HEK293 (cell line): ENCODE results near the gene NNMT.

Experiments used
- CTCF ChIA-PET: fragments of 350-600 bp; formaldehyde crosslinking; extraction: SDS; loops from one replicate; lab custom pipeline; 2021; ENCODE audit warnings: antibody characterized with exemption; lab: Yijun Ruan, JAX
- POLR2A ChIA-PET: fragments of 300-600 bp; formaldehyde crosslinking; extraction: SDS; loops from one replicate; lab custom pipeline; 2020; ENCODE audit warnings: antibody characterized with exemption, inconsistent platforms; lab: Yijun Ruan, JAX
- H3K27ac ChIP-seq: fragments of 200-500 bp; sonication (Bioruptor generic); 2 replicates; pipeline ENCODE4 v1.5.1; 2014; ENCODE audit warnings: low read depth, low read length, control low read depth, inconsistent platforms; ENCODE audit errors: extremely low read depth
- H3K36me3 ChIP-seq, 2 experiments: fragments of 200-500 bp in 1 of 2; sonication (Bioruptor generic) in 1 of 2; 1 replicate in 1 of 2; 2 replicates in 1 of 2; pipeline ENCODE4 v1.5.1; 2014 to 2017; ENCODE audit warnings: inconsistent platforms in 2 of 2, low read length in 2 of 2; ENCODE audit not compliant: control insufficient read depth in 2 of 2, insufficient read depth in 1 of 2
- H3K4me1 ChIP-seq: fragments of 200-500 bp; sonication (Bioruptor generic); 2 replicates; pipeline ENCODE4 v1.5.1; 2014; ENCODE audit warnings: mild to moderate bottlenecking, low read length, inconsistent platforms; ENCODE audit not compliant: control insufficient read depth, insufficient read depth
- H3K4me3 ChIP-seq: 2 replicates; pipeline ENCODE4 v1.5.1; 2011; ENCODE audit warnings: low read depth, mild to moderate bottlenecking, control low read depth, low read length, moderate library complexity
- H3K9me3 ChIP-seq: fragments of 200-500 bp; sonication (Bioruptor generic); 2 replicates; pipeline ENCODE4 v1.5.1; 2014; ENCODE audit warnings: low read depth, low read length, inconsistent platforms; ENCODE audit not compliant: control insufficient read depth, insufficient read depth
- HOXA7 ChIP-seq: sonication (generic); formaldehyde crosslinking; IDR thresholded peaks from 2 replicates; pipeline ENCODE4 v1.8.1; 2022; ENCODE audit warnings: missing genetic modification reagents, borderline replicate concordance
- MYNN ChIP-seq: fragments of 450-650 bp; formaldehyde crosslinking; IDR thresholded peaks from 2 replicates; pipeline ENCODE4 v1.5.1; 2016; ENCODE audit warnings: missing biosample characterization, missing genetic modification characterization, borderline replicate concordance
- WT1 ChIP-seq: fragments of 450-650 bp; formaldehyde crosslinking; IDR thresholded peaks from 2 replicates; pipeline ENCODE4 v1.5.1; 2016; ENCODE audit warnings: missing biosample characterization, missing genetic modification characterization
- ZBTB11 ChIP-seq: fragments of 450-650 bp; formaldehyde crosslinking; conservative IDR thresholded peaks from 2 replicates; pipeline ENCODE4 v1.5.1; 2016; ENCODE audit warnings: low read depth, missing biosample characterization, missing genetic modification characterization
- ZFP69B ChIP-seq: fragments of 450-650 bp; formaldehyde crosslinking; IDR thresholded peaks from 2 replicates; pipeline ENCODE4 v1.5.1; 2016; ENCODE audit warnings: missing biosample characterization, missing genetic modification characterization
- ZNF133 ChIP-seq: fragments of 450-650 bp; formaldehyde crosslinking; IDR thresholded peaks from 2 replicates; pipeline ENCODE4 v1.5.1; 2016; ENCODE audit warnings: missing biosample characterization, missing genetic modification characterization
- ZNF140 ChIP-seq: fragments of 450-650 bp; formaldehyde crosslinking; IDR thresholded peaks from 2 replicates; pipeline ENCODE4 v1.5.1; 2016; ENCODE audit warnings: missing biosample characterization, missing genetic modification characterization
- ZNF175 ChIP-seq: fragments of 450-650 bp; formaldehyde crosslinking; IDR thresholded peaks from 2 replicates; pipeline ENCODE4 v1.5.1; 2016; ENCODE audit warnings: missing biosample characterization, missing genetic modification characterization
- ZNF24 ChIP-seq: fragments of 450-650 bp; formaldehyde crosslinking; IDR thresholded peaks from 2 replicates; pipeline ENCODE4 v1.5.1; 2016; ENCODE audit warnings: missing biosample characterization, missing genetic modification characterization
- ZNF280D ChIP-seq: fragments of 450-650 bp; formaldehyde crosslinking; IDR thresholded peaks from 2 replicates; pipeline ENCODE4 v1.5.1; 2016; ENCODE audit warnings: missing biosample characterization, missing genetic modification characterization
- ZNF335 ChIP-seq: fragments of 450-650 bp; formaldehyde crosslinking; conservative IDR thresholded peaks from 2 replicates; pipeline ENCODE4 v1.5.1; 2016; ENCODE audit warnings: missing biosample characterization, missing genetic modification characterization
- ZNF416 ChIP-seq: fragments of 450-650 bp; formaldehyde crosslinking; IDR thresholded peaks from 2 replicates; pipeline ENCODE4 v1.5.1; 2016; ENCODE audit warnings: missing biosample characterization, missing genetic modification characterization
- ZNF501 ChIP-seq: fragments of 450-650 bp; formaldehyde crosslinking; IDR thresholded peaks from 2 replicates; pipeline ENCODE4 v1.5.1; 2016; ENCODE audit warnings: missing biosample characterization, missing genetic modification characterization
- ZNF518A ChIP-seq: fragments of 450-650 bp; formaldehyde crosslinking; conservative IDR thresholded peaks from 2 replicates; pipeline ENCODE4 v1.5.1; 2016; ENCODE audit warnings: low read depth, missing biosample characterization, missing genetic modification characterization
- ZNF544 ChIP-seq: fragments of 450-650 bp; formaldehyde crosslinking; IDR thresholded peaks from 2 replicates; pipeline ENCODE4 v1.5.0; 2017; ENCODE audit warnings: missing biosample characterization, missing genetic modification characterization
- ZNF548 ChIP-seq: fragments of 450-650 bp; formaldehyde crosslinking; IDR thresholded peaks from 2 replicates; pipeline ENCODE4 v1.5.1; 2016; ENCODE audit warnings: missing biosample characterization, missing genetic modification characterization
- ZNF571 ChIP-seq: fragments of 450-650 bp; formaldehyde crosslinking; IDR thresholded peaks from 2 replicates; pipeline ENCODE4 v1.5.0; 2017; ENCODE audit warnings: missing biosample characterization, missing genetic modification characterization
- ZNF580 ChIP-seq: fragments of 450-650 bp; formaldehyde crosslinking; IDR thresholded peaks from 2 replicates; pipeline ENCODE4 v1.5.1; 2016; ENCODE audit warnings: missing biosample characterization, missing genetic modification characterization

Gene NNMT

GRCh38 chr11:114283422-114283821 is 12.8 kb upstream of the NNMT start (continued):
- no peak for TF ChIP-seq ZNF280D (tag by site-specific recombination)

GRCh38 chr11:114284021-114284420 is 12.2 kb upstream of the NNMT start:
- Histone ChIP-seq H3K4me1 (no peaks in the 10 kb centered on the region), H3K9me3 (no peaks in the 10 kb centered on the region), H3K4me3 (no peak overlapping the region), H3K27ac (no peak overlapping the region), H3K36me3 (no peaks in the 10 kb centered on the region)
- ChIA-PET POLR2A (no interaction called here), CTCF (interaction anchor here (1.5 kb wide), 1 partner anchor 479 kb away, joined by 5 read pairs; no protein-coding TSS in a partner anchor)
- no peak for TF ChIP-seq ZNF335 (tag by site-specific recombination)
- TF ChIP-seq WT1 (tag by site-specific recombination), result no peak
- TF ChIP-seq ZBTB11 (tag by site-specific recombination), result no peak
- TF ChIP-seq ZNF548, result no peak
- TF ChIP-seq ZNF133 (tag by site-specific recombination), result no peak
- no peak for TF ChIP-seq ZNF518A
- TF ChIP-seq ZNF140 (tag by site-specific recombination), result no peak
- no peak for TF ChIP-seq ZNF544 (tag by site-specific recombination)
- TF ChIP-seq ZNF24 (tag by site-specific recombination), result no peak
- no peak for TF ChIP-seq MYNN (tag by site-specific recombination)
- no peak for TF ChIP-seq ZNF580 (tag by site-specific recombination)
- TF ChIP-seq ZNF501 (tag by site-specific recombination), result no peak
- TF ChIP-seq HOXA7, result no peak
- no peak for TF ChIP-seq ZNF416 (tag by site-specific recombination)
- no peak for TF ChIP-seq ZNF571
- TF ChIP-seq ZNF175 (tag by site-specific recombination), result no peak
- TF ChIP-seq ZFP69B (tag by site-specific recombination), result no peak
